OCI-LY3 (cell line): ENCODE measurements around the gene KATNAL1.

Experiments
- H2AFZ ChIP-seq: fragments of 200-600, 300-600 bp; shearing (Covaris generic); 2 replicates; pipeline ENCODE4 v1.6.0; 2014; ENCODE audit warnings: antibody characterized with exemption, low read depth, low read length
- H3K27ac ChIP-seq: fragments of 200-600, 300-600 bp; sonication (generic); 2 replicates; pipeline ENCODE4 v1.5.1; 2014; ENCODE audit warnings: mild to moderate bottlenecking, low read length, moderate library complexity, mixed read lengths
- H3K27me3 ChIP-seq: fragments of 200-600, 300-600 bp; sonication (generic); 2 replicates; pipeline ENCODE4 v1.6.1; 2014; ENCODE audit warnings: low read depth, low read length, mixed read lengths
- H3K36me3 ChIP-seq: fragments of 200-600, 300-600 bp; sonication (generic); replicated peaks from 2 replicates; pipeline ENCODE3; 2014; ENCODE audit warnings: low read depth, low read length, mixed read lengths
- H3K4me1 ChIP-seq: fragments of 300-600, 200-600 bp; sonication (generic); 2 replicates; pipeline ENCODE4 v1.6.1; 2014; ENCODE audit warnings: low read length, mixed read lengths
- H3K4me2 ChIP-seq: fragments of 200-600, 300-600 bp; sonication (generic); 2 replicates; pipeline ENCODE4 v1.6.1; 2014; ENCODE audit warnings: low read length, mixed read lengths
- H3K4me3 ChIP-seq: fragments of 300-600, 200-600 bp; sonication (generic); 2 replicates; pipeline ENCODE4 v1.5.1; 2014; ENCODE audit warnings: antibody characterized with exemption, mild to moderate bottlenecking, low read length, moderate library complexity
- H3K79me2 ChIP-seq: fragments of 300-600, 200-600 bp; shearing (Covaris generic); 2 replicates; pipeline ENCODE4 v1.6.1; 2014; ENCODE audit warnings: mild to moderate bottlenecking, low read length, mixed read lengths
- H3K9ac ChIP-seq: fragments of 300-600, 200-600 bp; shearing (Covaris generic); 2 replicates; pipeline ENCODE4 v1.6.0; 2014; ENCODE audit warnings: mild to moderate bottlenecking, low read length, moderate library complexity
- H3K9me3 ChIP-seq: fragments of 200-600, 300-600 bp; shearing (Covaris generic); 2 replicates; pipeline ENCODE4 v1.6.1; 2014; ENCODE audit warnings: low read length, mixed read lengths; ENCODE audit not compliant: insufficient read depth
- H4K20me1 ChIP-seq: fragments of 200-600, 300-600 bp; sonication (generic); 2 replicates; pipeline ENCODE4 v1.6.1; 2016; ENCODE audit warnings: low read length, mixed read lengths; ENCODE audit not compliant: insufficient read depth
- CTCF ChIP-seq: fragments of 200-600, 300-600 bp; sonication (generic); IDR thresholded peaks from 2 replicates; pipeline ENCODE4 v1.5.1; 2014; ENCODE audit warnings: antibody characterized with exemption, low read length, low read depth
- EZH2phosphoT487 ChIP-seq: fragments of 200-600 bp; shearing (Covaris generic); IDR thresholded peaks from 2 replicates; pipeline ENCODE4 v1.6.1; 2018; ENCODE audit warnings: antibody characterized with exemption, mixed run types, low read depth

KATNAL1 gene

DNA sequence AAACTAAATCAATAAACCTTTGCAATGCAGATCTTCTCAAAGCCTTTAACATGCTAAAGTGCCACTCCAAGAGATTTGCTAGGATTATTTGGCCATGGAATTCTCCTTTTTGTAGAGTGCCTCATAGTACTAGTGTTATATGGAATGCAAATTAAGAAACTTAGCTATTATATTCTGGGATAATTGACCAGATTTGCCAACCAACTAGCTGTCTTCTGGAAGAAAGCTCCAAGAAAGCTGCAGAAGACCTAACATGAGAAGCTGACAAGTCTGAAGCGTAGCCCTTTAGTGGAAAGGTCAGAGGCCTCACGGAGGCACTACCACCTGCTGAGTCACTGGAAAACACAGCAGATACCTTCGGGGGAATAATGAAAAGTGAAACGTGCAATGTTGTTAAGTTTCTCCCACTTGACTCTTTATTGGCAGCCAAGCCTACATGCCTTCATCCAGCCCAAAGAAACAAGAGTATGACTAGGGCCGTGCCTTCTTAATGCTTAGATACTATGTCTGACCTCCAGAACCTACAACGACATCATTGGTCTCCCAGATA, 29.8 kb upstream of the KATNAL1 start:
- Histone ChIP-seq H3K4me1 (peaks cover 13% of the 10 kb centered on the region), H3K4me2 (no peak overlapping the region)

DNA sequence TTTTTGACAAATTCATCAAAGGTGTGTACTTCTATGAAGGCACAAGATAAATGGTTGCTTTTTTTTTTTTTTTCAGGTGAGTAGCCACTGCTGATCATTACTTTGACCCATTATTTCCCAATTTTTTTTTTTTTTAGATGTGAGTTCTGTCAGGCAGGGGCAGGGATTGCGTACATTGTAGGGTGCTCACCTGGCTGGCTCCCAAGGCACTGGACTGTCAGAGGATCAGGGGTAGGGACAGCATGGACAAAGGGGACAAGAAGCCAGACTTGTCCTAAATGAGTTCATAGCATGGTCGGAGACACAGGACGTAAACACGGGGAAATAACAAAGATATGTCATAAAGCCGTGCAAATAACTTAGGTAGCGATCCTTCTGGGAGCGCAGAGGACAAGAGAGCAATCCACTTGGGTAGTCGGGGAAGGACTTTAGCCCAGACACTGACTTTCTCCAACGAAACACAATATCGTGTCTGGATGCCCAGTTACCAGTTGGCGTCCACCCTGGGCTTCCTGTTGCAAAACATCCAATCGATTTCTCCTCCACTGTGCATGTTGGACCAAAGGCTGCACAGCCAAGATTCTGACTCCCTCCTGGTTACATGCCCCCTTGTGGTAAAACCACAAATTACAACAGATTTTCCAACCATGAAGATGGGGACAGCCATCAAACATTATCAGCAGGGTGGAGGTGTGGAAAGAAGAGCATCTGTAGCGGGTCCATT, 27.5 kb upstream of the KATNAL1 start:
- H3K27me3 ChIP-seq: peaks cover 37% of the 10 kb centered on the region
- no peak overlapping the region for H3K9ac ChIP-seq
- no peaks in the 10 kb centered on the region for H3K79me2 ChIP-seq
- H2AFZ ChIP-seq: no peak overlapping the region
- no peak overlapping the region for H3K4me3 ChIP-seq
- peaks cover 13% of the 10 kb centered on the region for H3K4me1 ChIP-seq
- H3K36me3 ChIP-seq: no peaks in the 10 kb centered on the region
- no peak overlapping the region for H3K27ac ChIP-seq
- no peak for TF ChIP-seq EZH2phosphoT487
- peak; percentile 72 for TF ChIP-seq CTCF
- no peak overlapping the region for H3K4me2 ChIP-seq
- H4K20me1 ChIP-seq: no peaks in the 10 kb centered on the region
- no peaks in the 10 kb centered on the region for H3K9me3 ChIP-seq

More for the DNA sequence above, 29.8 kb upstream of the KATNAL1 start:
- no peak overlapping the region for H3K9ac ChIP-seq
- no peak overlapping the region for H2AFZ ChIP-seq
- H3K27me3 ChIP-seq: peaks cover 31% of the 10 kb centered on the region
- H3K36me3 ChIP-seq: no peaks in the 10 kb centered on the region
- H4K20me1 ChIP-seq: no peaks in the 10 kb centered on the region
- no peak overlapping the region for H3K4me3 ChIP-seq
- no peaks in the 10 kb centered on the region for H3K9me3 ChIP-seq
- TF ChIP-seq EZH2phosphoT487 (no peak), CTCF (no peak)
- H3K27ac ChIP-seq: no peak overlapping the region
- H3K79me2 ChIP-seq: no peaks in the 10 kb centered on the region

DNA sequence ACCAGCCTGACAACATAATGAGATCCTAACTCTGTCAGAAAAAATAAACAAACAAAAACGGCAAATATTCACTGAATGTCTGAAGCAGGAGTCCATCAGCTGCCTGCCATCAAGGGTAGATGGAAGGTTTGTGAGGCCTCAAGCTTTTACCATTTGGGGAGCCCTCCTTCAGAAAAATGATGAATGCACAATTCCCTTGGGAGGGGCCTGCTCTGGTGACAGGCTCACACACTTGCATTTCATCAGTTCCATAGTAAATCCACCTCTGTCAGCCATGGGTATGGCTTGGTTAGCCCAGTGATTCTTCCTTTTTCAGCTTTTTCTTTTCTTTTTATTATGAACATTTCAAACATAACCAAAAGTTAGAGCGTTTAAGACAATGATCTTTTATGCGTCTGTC, 26.3 kb upstream of the KATNAL1 start:
- H3K4me3 ChIP-seq: no peak overlapping the region
- H3K9ac ChIP-seq: no peak overlapping the region
- H3K27ac ChIP-seq: no peak overlapping the region
- no peaks in the 10 kb centered on the region for H3K36me3 ChIP-seq
- no peaks in the 10 kb centered on the region for H3K79me2 ChIP-seq
- no peaks in the 10 kb centered on the region for H3K9me3 ChIP-seq
- peaks cover 13% of the 10 kb centered on the region for H3K4me1 ChIP-seq
- H3K4me2 ChIP-seq: no peak overlapping the region
- H4K20me1 ChIP-seq: no peaks in the 10 kb centered on the region
- peaks cover 36% of the 10 kb centered on the region for H3K27me3 ChIP-seq
- no peak for TF ChIP-seq CTCF
- TF ChIP-seq EZH2phosphoT487: no peak
- H2AFZ ChIP-seq: no peak overlapping the region

- H3K4me1 ChIP-seq: peaks cover 13% of the 10 kb centered on the region
- TF ChIP-seq EZH2phosphoT487: no peak
- no peak for TF ChIP-seq CTCF
- H3K4me2 ChIP-seq: no peak overlapping the region
- H2AFZ ChIP-seq: no peak overlapping the region
- no peaks in the 10 kb centered on the region for H3K9me3 ChIP-seq
- no peak overlapping the region for H3K9ac ChIP-seq
- no peak overlapping the region for H3K27ac ChIP-seq
- H3K27me3 ChIP-seq: peaks cover 34% of the 10 kb centered on the region
- no peaks in the 10 kb centered on the region for H3K36me3 ChIP-seq
- H3K4me3 ChIP-seq: no peak overlapping the region
- H3K79me2 ChIP-seq: no peaks in the 10 kb centered on the region
- H4K20me1 ChIP-seq: no peaks in the 10 kb centered on the region
Observed at GRCh38 chr13:30332456-30333143, 25.2 kb upstream of the KATNAL1 start.
